ENCODE data around the gene ATP2C2.

DNA sequence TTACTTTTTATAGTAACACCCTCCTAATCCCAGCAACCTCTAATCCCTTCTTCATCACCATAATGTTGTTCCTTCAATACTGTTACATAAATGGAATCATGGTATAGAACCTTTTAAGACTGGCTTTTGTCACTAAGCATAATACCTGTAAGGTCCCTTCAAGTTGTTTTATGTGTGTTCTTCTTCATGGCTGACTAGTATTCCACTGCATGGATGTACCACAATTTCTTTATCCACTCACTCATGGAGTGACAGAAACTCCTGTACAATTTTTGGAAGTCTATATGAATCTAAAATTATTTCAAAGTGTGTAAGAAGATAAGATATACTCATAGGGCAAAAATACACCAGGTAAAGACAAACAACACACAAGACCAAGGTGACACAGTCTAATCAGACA is 99.4 kb downstream of the ATP2C2 start:
- TF ChIP-seq POLR2A (IDR thresholded peaks at IDR 0.05; ENCODE audit: low read length) (no peak), GATA1 (IDR thresholded peaks at IDR 0.05; ENCODE audit: low read depth, low read length) (no peak)
